ENCODE data around the gene PRX.

- no peak for TF ChIP-seq EP300 (IDR thresholded peaks at IDR 0.05; ENCODE audit: low read depth)
- TF ChIP-seq POLR2A (IDR thresholded peaks at IDR 0.05) = no peak
These were observed 43.9 kb upstream of the PRX start for GRCh38 chr19:40457048-40457447.

Measured in transverse colon (tissue), 1 donor.